ENCODE data around the gene GNG7. TPM values are rescaled to one million over a fixed set of nuclear protein-coding genes. Genes with fewer than 3 reads are reported as not detected.

The GNG7 gene
- polyA plus RNA-seq, 3 donors: 1.1 to 1.6 (median 1.3) TPM

DNA sequence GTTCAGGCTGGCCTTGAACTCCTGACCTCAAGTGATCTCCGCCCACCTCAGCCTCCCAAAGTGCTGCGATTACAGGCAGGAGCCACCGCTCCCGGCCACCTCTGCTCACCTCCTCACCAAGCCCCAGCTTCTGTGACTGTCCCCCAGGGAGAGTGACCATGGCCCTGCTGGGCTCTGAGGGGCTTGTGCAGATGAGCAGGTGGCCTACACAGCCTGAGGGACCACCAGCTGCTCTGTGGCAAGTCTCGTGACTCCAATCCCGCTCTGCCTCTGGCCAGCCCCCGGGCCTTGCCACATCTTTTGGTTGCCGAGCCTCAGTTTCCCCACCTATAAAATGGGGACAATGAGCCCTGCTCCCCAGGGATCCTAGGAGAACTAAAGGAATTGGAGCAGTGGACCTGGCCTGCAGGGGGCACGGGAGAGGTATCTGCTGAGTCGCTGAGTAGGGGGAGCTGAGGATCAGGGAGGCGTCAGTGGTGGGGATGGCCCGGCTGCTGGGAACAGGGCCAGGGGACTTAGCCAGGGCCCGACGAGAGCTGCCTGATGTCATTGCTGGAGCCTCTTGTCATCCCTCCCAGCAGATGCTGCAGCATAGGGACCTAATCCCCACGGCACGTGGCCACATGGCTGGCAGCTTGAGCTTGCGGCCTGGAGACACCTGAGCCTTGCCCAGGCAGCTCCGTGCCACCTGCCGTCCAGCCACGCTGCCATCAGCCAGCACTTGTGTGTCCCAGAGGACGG lies 151.9 kb downstream of the GNG7 start:
- intact Hi-C loops (cut with micrococcal nuclease): no loop called here
- H3K27me3 Mint-ChIP-seq (ENCODE audit: low read depth in 3 of 3): peaks cover 0 to 7% (median 0%) of the 10 kb centered on the region in 3 donors
- H3K9me3 Mint-ChIP-seq: peaks cover 0 to 4% (median 0%) of the 10 kb centered on the region in 7 donors
- H3K9ac ChIP-seq (ENCODE audit: insufficient read depth, low read length, poor library complexity, severe bottlenecking): peak overlapping the region; percentile 44
- peaks cover 50% of the 10 kb centered on the region for H3K4me1 Mint-ChIP-seq
- H3K27me3 ChIP-seq (ENCODE audit: control insufficient read depth in 2 of 2, insufficient read depth in 2 of 2, low read length in 2 of 2): no peaks in the 10 kb centered on the region
- no peak overlapping the region for H3K4me3 Mint-ChIP-seq
- H3K4me1 ChIP-seq (ENCODE audit: control insufficient read depth in 1 of 2, insufficient read depth in 2 of 2, low read length in 2 of 2): peaks cover 49 to 51% of the 10 kb centered on the region in 2 donors
- 93% methylated on average over 19 of the region's 21 CpGs for WGBS (ENCODE audit: insufficient coverage)
- no peaks in the 10 kb centered on the region for H4K20me1 ChIP-seq (ENCODE audit: insufficient read depth, low read length)
- peak overlapping the region; percentile 92 to 98 (median 97) for H3K27ac Mint-ChIP-seq
- TF ChIP-seq, protein P1, sequence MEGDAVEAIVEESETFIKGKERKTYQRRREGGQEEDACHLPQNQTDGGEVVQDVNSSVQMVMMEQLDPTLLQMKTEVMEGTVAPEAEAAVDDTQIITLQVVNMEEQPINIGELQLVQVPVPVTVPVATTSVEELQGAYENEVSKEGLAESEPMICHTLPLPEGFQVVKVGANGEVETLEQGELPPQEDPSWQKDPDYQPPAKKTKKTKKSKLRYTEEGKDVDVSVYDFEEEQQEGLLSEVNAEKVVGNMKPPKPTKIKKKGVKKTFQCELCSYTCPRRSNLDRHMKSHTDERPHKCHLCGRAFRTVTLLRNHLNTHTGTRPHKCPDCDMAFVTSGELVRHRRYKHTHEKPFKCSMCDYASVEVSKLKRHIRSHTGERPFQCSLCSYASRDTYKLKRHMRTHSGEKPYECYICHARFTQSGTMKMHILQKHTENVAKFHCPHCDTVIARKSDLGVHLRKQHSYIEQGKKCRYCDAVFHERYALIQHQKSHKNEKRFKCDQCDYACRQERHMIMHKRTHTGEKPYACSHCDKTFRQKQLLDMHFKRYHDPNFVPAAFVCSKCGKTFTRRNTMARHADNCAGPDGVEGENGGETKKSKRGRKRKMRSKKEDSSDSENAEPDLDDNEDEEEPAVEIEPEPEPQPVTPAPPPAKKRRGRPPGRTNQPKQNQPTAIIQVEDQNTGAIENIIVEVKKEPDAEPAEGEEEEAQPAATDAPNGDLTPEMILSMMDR (IDR thresholded peaks at IDR 0.05): no peak
- peak overlapping the region; percentile 67 to 70 for H3K27ac ChIP-seq (ENCODE audit: low read depth in 1 of 2, low read length in 2 of 2)
- H3K79me2 ChIP-seq (ENCODE audit: insufficient read depth, low read length): no peaks in the 10 kb centered on the region
- H3K36me3 Mint-ChIP-seq: no peaks in the 10 kb centered on the region
- H2AFZ ChIP-seq (ENCODE audit: insufficient read depth, low read depth, low read length, poor library complexity, severe bottlenecking): no peak overlapping the region
- H3K4me2 ChIP-seq (replicated peaks; ENCODE audit: extremely low read depth, low read length, poor library complexity, severe bottlenecking): peak overlapping the region; percentile 44
- peak overlapping the region in 1 of 3 experiments; percentile 19 for H3K4me3 ChIP-seq (replicated peaks in 1 of 3; ENCODE audit: low read depth in 2 of 3, low read length in 3 of 3)
- DNase-seq: no peak
- no peaks in the 10 kb centered on the region for H3K9me3 ChIP-seq (replicated peaks in 1 of 2; ENCODE audit: control insufficient read depth in 1 of 2, insufficient read depth in 1 of 2, low read length in 2 of 2)
- H3K36me3 ChIP-seq (replicated peaks in 1 of 2; ENCODE audit: control insufficient read depth in 1 of 2, insufficient read depth in 2 of 2, low read length in 2 of 2): no peaks in the 10 kb centered on the region

DNA sequence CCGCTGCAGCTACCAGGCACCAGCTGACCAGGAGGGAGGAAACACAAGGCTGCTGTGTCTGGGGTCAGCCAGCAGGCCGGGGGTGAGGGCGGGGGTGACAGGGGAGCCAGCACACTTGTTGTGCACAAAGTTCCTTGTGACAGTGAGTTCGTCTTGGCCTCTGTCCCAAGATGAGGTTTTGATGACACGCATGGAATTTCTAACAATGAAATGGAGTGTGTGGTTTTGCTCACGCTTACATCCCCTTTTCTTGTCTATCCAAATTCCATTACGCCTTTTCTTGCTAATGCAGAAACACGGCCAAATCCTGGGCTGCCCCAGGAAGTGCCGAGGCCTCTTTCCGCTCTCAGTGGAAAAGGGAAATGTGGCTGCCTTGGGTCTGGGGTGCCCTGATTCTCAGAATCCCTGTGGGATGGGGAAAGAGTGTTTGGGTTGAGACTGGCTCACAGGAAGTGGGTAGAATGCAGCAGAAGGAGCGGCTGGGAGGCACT lies 152.7 kb downstream of the GNG7 start:
- 3% methylated on average over 5 of the region's 11 CpGs for WGBS (ENCODE audit: insufficient coverage)
- Mint-ChIP-seq H3K4me1 (peaks cover 47% of the 10 kb centered on the region), H3K27ac (peak overlapping the region; percentile 92 to 98 (median 97)), H3K27me3 (ENCODE audit: low read depth in 3 of 3) (peaks cover 0 to 7% (median 2%) of the 10 kb centered on the region in 3 donors), H3K4me3 (peak overlapping the region; percentile 68 to 81), H3K9me3 (peaks cover 0 to 4% (median 0%) of the 10 kb centered on the region in 7 donors), H3K36me3 (no peaks in the 10 kb centered on the region)
- Histone ChIP-seq H3K79me2 (ENCODE audit: insufficient read depth, low read length) (no peaks in the 10 kb centered on the region), H3K4me3 (replicated peaks in 1 of 3; ENCODE audit: low read depth in 2 of 3, low read length in 3 of 3) (peak overlapping the region in 1 of 3 experiments; percentile 19), H3K4me2 (replicated peaks; ENCODE audit: extremely low read depth, low read length, poor library complexity, severe bottlenecking) (peak overlapping the region; percentile 44), H3K9ac (ENCODE audit: insufficient read depth, low read length, poor library complexity, severe bottlenecking) (peak overlapping the region; percentile 44), H3K9me3 (replicated peaks in 1 of 2; ENCODE audit: control insufficient read depth in 1 of 2, insufficient read depth in 1 of 2, low read length in 2 of 2) (no peaks in the 10 kb centered on the region), H4K20me1 (ENCODE audit: insufficient read depth, low read length) (no peaks in the 10 kb centered on the region), H3K27ac (ENCODE audit: low read depth in 1 of 2, low read length in 2 of 2) (peak overlapping the region; percentile 67 to 70), H3K27me3 (ENCODE audit: control insufficient read depth in 2 of 2, insufficient read depth in 2 of 2, low read length in 2 of 2) (no peaks in the 10 kb centered on the region), H2AFZ (ENCODE audit: insufficient read depth, low read depth, low read length, poor library complexity, severe bottlenecking) (peak overlapping the region; percentile 36), H3K4me1 (ENCODE audit: control insufficient read depth in 1 of 2, insufficient read depth in 2 of 2, low read length in 2 of 2) (peaks cover 49 to 51% of the 10 kb centered on the region in 2 donors), H3K36me3 (replicated peaks in 1 of 2; ENCODE audit: control insufficient read depth in 1 of 2, insufficient read depth in 2 of 2, low read length in 2 of 2) (no peaks in the 10 kb centered on the region)
- intact Hi-C loops (cut with micrococcal nuclease): loop anchor here (2.0 to 5.0 kb wide), 3 partner anchors 71 to 78 kb away; partner anchors contain the start of gene GADD45B (in 1 of the 2)
- DNase-seq: peak; percentile 94 to 98 (median 96)
- TF ChIP-seq, protein P1 (IDR thresholded peaks at IDR 0.05): no peak
